COLO668 (cell line): ENCODE results near the gene COG7.
"Not testable (repeated sequence)": the region's sequence is repeated elsewhere in the genome, so short reads cannot be mapped to it uniquely, and the experiment has no call there.

Experiments
- DNase-seq: peaks from one replicate; lab custom pipeline; 2025; ENCODE audit not compliant: unreplicated experiment; lab: John Stamatoyannopoulos, UW

COG7 gene

DNA sequence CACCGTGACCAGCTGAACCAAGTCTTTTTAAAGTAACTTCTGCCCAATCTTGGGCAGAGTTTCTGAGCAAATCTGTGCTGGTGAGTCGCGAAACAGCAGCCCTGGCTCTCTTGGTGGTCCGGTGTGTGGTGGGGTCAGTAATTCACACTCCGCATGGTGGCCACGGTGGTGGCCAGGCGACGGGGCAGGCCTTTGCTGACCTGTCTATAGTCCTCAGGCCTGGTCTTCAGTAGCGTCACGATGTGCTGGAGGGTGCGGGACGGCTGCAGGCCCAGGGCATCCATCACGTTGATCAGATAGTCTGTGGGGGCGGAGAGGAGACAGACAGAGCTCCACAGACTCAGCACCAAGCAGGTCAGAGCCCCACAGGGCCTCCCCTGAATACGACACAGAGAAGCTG lies 64.2 kb downstream of the COG7 start:
- DNase-seq = no peak

DNA sequence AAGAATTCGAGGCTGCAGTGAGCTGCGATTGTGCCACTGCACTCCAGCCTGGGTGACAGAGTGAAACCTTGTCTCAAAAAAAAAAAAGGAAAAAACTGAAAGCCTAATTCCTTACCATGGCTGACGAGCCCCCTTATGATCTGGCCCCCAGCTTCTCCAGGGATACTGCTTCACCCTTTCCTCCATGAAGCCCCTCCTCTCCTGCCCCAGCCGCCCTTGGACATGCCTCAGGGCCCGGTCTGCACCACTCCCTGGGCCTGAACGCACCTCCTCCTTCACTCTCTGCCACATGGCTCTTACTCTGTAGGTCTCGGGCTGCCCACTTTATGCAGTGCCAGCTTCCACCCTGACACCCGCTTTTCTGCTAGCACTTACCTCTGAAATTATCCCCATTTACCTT lies 65.3 kb downstream of the COG7 start:
- DNase-seq = no peak

DNA sequence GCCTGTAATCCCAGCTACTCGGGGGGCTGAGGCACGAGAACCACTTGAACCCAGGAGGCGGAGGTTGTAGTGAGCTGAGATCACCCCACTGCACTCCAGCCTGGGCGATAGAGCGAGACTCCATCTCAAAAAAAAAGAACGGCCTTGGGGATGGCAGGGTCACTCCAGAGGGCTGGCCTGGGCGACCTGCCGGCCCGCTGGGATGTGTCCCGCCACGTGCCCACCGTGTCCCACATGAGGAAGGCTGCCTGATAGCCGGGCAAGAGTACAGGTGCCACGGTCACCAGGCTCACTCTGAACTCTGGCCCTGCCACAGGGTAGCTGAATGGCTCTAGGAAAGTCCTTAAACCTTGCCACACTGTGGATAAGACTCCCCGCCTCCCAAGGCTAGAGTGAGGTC lies 67.5 kb downstream of the COG7 start:
- DNase-seq = no peak

DNA sequence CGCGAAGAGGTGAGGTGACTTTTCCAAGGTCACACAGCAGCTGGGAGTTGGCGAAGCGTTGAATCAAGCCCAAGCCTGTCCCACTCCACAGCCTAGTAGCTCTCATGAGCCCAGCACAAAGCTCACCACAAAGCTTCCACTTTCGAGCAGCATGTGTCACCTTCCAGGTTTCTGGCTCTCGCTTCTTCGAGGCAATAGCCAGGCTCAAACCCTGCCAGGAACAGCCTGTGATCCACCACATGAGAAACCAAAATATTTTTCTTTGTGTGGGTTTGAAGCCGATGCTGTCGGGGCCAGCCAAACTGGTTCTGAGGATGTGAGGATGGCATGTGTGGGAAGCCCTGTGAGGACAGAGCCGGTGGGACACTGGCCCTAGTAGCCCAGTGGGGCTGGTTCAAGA lies 68.1 kb downstream of the COG7 start:
- peak; percentile 30 for DNase-seq

DNA sequence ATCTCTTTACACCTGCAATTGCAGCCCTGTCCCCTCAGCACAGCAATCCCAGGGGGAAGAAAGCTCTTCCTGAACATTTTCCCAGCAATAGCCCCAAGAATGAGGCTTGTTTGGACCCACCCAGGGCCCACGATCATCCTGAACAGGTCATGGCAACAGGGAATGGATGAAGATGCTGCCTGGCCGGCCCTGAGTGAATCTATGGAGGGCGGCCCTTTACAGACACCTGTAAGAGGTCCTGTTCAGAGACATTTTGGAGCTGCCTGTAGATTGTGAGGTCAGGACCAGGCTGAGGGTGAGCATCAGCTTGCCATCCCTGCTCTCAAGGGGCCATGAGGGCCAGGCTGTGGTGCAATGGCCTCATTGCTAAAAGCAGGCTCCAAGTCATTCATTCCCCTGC lies 69.1 kb downstream of the COG7 start:
- DNase-seq = no peak

DNA sequence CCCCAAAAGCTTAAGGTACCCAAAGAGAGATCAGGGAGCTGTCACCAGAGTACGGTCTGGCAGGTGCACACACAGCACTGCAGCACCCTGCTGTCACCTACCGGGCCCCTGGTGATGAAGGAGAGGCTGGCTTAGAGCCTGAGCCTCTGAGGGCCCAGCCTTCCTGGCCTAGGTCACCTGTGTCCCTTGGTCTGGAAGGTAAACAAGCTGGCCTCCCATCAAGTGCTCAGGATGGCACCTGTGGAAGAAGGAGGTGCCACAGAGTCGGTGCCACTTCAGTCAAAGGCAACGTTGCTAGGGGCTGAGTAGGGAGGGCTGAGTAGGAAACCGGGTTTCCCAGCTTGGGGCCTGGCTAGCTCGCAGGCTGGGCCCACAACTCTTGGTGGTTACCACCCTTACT lies 70.7 kb downstream of the COG7 start:
- DNase-seq = peak; percentile 42

DNA sequence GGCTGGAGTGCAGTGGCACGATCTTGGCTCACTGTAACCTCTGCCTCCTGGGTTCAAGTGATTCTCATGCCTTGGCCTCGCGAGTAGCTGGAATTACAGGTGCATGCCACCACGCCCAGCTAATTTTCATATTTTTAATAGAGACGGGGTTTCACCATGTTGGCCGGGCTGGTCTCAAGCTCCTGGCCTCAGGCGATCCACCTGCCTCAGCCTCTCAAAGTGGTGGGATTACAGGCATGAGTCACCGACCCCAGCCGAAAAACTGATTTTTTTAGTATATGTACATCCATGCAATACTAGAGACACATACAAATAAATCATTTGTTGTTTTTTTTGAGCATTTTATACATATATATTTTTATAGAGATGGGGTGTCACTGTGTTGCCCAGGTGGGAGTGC lies 71.3 kb downstream of the COG7 start:
- not testable (repeated sequence) for DNase-seq

DNA sequence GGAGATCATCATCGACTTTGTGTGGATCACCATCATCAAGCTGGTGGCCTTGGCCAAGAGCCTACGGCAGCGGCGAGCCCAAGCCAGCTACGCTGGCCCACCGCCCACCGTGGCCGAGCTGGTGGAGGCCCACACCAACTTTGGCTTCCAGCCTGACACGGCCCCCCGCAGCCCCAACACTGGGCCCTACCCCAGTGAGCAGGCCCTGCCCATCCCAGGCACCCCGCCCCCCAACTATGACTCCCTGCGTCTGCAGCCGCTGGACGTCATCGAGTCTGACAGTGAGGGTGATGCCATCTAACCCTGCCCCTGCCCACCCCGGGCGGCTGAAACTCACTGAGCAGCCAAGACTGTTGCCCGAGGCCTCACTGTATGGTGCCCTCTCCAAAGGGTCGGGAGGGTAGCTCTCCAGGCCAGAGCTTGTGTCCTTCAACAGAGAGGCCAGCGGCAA lies 72.5 kb downstream of the COG7 start:
- DNase-seq = no peak

DNA sequence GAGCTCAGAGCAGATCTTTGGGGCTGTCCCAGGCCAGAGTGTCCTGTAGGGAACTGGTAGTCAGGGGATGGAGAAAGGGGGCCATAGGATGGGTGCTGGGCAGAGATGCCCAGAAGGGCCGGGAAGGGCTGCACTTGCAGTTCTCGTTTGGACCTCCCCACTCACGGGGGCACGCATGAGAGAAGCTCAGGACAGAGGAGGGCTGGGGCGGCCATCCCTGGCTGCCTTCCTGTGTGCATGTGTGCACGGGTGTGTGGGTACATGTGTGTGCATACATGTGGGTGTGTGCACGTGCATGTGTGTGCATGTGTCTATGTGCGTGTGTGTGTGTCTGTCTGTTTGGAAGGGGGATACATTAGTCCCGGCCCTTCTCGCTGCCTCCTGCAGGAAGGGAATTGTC lies 73.3 kb downstream of the COG7 start:
- no peak for DNase-seq

DNA sequence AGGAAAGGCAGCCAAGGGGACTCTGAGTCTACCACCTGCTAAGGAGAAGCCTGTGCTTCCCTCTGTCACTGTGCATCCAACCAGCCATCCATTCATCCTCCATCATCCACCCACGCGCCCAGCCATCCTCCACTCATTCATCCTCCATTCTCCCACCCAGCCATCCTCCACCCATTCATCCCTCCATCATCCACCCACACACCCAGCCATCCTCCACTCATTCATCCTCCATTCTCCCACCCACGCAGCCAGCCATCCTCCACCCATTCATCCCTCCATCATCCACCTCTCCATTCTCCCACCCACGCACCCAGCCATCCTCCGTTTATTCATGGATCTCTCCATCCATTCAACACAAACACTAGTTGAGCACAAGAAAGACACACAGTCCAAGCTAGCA lies 74.1 kb downstream of the COG7 start:
- no peak for DNase-seq

DNA sequence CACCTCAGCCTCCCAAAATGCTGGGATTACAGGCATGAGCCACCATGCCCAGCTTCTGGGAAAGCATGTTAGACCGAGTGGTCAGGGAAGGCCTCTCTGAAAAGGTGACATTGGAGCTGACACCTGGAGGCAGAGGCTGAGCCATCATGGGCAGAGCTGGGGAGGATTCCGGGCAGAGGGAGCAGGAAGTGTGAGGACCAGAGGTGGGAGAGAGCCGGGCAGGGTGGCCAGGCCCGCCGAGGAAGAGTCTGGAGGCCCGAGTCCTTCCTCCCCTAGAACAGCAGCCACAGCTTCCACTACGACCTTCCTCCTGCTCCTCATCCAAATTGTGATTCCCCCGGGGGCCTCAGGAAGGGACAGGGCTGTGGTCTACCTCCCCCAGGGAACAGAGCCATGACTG lies 74.7 kb downstream of the COG7 start:
- no peak for DNase-seq

DNA sequence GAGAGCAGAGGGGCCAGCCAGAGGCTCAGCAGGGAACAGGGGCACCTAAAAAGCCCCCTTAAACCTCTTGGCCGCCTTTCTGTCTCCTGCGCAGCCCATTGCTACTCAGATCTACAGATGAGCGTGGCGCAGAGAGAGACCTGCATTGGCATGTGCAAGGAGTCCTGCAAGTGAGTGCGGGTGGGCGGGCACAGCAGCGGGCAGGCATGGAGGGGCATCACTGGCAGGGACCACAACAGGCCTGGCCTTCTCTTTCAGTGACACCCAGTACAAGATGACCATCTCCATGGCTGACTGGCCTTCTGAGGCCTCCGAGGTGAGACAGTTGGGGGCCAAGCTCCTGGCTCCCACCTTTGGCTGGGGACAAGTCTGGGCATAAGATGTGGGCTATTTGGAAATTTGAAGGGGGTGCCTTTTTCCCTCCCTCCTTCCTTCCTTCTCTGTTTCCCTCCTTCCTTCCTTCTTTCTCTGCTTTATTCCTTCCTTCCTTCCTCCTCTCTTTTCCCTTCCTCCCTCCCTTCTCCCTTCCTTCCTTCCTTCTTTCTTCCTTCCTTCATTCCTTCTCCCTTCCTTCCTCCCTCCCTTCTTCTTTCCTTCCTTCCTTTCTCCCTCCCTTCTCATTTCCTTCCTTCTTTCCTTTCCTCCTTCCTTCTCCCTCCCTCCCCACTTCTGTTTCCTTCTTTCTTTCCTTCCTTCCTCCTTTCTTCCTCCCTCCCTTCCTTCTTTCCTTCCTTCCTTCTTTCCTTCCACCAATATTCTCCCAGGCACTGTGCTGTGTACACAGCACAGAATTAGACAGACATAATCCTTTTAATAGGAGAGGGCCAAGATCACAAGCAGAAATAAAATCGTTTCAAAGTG lies 75.7 kb downstream of the COG7 start:
- DNase-seq = no peak

DNA sequence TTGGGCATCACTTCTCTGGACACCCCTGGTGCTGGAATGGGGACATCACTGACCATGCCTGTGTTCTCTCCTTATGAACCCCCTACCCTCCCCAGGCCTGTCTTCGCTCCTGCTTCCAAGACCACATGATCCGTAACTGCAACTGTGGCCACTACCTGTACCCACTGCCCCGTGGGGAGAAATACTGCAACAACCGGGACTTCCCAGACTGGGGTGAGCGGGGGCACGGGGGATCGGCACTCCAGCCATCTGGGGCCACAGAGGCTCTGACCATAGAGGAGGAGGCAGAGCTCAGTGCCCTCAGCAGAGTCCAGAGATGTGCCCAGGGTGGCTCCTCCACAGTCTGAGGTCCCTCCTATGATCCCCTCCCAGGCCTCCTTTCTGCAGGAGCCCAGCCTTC lies 77.3 kb downstream of the COG7 start:
- DNase-seq = no peak

DNA sequence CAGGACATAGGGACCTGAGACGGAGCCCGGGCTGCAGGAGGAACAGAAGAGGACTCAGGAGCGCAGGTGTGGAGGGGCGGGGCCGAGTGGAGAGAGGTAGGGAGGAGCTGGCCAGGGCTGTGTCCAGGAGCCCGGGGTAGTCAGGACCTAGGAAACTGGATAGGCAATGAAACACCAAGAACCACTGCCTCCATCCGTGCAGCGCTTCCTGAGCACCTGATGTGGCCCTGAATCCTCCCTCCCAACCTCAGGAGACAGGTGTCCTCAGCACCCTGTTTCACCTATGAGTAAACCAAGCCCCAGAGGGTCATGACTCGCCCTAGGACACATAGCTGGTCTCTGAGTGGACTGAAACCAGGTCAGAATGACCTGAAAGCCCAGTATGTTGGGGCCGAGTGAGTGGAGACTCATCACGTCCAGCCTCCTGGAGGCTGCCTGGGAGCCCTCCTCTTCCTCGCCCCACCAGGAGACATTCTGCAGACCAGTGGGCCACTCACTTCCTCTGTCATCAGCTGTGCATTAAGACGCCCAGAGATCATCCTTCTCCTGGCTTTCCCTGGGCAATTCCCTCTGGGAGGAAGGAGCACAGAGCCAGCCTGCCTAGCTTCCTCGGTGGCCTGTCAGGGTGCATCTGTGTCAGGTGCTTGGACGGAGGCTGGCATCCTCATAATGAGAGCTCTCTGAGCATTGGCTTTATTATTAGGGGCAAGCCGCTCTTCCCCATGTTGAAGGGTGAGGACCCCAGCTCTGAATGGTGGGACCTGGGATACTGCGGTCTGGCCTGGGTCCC lies 78.1 kb downstream of the COG7 start:
- peak; percentile 59 for DNase-seq

DNA sequence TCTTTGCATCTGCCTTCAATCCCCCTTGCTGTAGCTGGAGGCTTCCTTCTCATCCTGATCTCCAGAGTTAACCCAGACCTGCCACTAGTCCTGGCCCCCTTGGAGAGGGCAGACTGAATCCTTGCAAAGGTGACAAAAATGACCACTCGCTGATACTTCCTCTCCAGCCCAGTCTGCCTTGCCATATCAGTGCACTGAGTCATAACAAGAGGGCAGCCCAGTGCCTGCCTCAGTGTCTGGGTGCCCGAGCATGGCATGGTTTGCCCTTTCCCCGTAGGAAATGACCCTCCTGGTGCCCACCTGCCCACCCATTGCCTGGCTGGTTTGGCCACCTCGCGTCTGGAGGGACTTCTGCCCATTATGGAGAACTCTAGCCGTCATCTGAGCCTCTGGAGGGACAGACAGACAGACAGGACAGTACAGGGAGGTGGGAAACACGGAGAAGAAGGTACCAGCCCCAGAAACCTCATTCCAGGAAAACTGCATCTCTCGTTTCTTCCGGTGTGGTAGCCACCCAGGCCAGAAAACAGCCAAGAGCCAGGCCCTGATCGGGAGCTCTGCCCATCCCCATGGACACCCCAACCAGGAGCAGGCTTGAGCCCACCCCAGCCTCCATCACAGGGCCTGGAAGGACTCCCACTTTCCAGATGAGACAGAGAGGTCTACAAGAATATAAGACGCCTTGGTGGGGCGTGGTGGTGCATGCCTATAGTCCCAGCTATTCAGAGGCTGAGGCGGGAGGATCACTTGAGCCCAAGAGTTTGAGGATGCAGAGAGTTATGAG lies 79.4 kb downstream of the COG7 start:
- no peak for DNase-seq

DNA sequence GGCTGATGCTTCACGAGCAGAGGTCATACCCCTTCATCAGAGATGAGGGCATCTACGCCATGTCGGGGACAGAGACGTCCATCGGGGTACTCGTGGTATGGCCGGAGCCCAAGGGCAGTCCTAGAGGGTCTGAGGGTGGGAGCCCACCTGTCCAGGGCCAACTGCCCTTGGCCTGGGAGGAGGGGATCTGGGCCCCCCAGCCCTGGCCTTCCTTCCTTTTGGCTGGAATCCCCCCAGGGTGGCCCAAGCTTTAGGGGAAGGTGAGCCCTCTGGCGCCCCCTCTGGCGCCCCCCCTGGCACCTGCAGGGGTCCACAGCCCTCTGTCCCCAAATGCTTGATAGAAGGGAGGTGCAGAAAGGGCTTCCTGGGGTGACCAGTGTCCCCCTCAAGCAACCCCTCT lies 81.6 kb downstream of the COG7 start:
- no peak for DNase-seq

DNA sequence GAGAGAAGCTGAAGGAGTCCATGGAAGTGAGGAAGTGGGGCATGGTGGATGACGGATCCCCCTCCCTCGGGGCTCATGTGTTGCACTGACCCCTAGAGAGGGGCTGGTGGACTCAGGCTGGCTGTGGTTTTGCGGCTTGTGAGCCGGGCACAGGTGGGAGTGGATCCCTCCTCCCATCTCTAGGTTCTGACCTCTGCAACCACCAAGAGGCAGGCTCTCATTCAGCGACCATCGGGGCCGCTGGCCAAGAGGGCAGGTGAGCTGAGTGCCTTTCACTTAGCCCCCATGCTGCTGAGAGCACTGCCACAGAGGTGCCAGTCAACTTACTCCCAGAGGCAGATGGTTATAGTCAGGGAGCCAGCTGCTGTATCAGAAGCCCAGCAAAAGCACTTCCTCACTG lies 83.6 kb downstream of the COG7 start:
- no peak for DNase-seq

DNA sequence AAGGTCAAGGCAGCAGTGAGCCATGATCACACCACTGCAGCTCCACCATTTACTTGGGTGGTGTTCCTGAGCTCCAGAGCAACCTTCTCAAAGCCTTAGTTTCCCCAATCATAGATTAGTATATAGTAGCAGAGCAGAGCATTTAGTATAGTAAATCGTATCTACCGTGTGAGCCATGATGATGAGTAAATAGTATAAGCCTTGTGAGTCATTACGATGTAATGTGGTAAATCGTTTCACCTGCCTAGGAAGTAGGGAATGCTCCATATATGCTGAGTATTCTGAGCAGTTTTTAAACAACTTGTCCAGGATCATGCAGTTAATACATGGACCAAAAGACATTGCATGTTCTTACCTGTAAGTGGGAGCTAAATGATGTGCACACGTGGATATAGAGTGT lies 84.5 kb downstream of the COG7 start:
- no peak for DNase-seq

DNA sequence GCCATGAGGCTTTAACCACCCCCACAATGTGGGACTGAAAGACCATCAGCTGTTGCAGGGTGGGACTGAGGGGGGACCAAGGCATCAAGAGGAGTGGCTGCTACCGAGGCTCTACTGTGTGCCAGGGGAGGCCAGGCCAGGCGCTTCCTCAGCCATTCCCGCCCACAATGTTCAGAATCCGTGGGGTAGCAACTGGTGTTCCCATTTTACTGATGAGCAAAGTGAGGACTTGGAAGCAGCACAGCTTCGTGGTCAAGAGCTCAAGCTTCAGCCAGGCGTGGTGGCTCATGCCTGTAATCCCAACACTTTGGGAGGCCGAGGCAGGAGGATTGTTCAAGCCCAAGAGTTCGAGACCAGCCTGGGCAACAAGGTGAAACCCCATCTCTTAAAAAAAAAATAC lies 85.0 kb downstream of the COG7 start:
- no peak for DNase-seq

DNA sequence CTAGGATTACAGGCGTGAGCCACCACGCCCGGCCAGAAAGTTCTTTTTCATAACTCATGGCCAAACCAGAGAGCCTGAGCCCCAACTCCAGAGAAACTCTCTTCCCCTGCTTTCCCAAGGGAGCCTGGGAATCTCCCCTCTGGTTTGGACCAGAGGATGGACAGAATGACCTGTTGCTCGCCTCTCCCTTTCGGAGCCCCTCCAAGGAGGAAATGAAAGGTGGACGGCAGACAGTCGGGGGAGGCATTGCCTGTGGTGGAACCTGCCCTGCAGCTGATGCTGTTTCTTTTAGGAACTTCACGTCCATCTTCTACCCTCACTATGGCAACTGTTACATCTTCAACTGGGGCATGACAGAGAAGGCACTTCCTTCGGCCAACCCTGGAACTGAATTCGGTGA lies 85.4 kb downstream of the COG7 start:
- DNase-seq = no peak

DNA sequence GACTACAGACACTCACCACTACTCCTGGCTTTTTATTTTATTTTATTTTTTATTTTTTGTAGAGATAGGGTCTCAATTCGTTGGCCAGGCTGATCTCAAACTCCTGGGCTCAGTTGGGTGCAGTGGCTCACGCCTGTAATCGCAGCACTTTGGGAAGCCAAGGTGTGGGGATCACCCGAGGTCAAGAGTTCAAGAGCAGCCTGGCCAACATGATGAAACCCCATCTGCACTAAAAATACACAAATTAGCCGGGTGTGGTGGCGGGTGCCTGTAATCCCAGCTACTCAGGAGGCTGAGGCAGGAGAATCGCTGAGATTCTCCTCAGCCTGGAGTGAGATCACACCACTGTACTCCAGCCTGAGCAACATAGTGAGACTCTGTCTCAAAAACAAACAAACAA lies 86.6 kb downstream of the COG7 start:
- DNase-seq = peak; percentile 12
